ENCODE data around the gene CHMP2B.

The CHMP2B gene

GRCh38 chr3:87269723-87270122 lies 42.6 kb downstream of the CHMP2B start:
- H4K20me1 ChIP-seq (ENCODE audit: insufficient read depth, low read length, poor library complexity, severe bottlenecking) = no peaks in the 10 kb centered on the region
- H3K4me3 ChIP-seq (ENCODE audit: low read length, poor library complexity, severe bottlenecking) = no peak overlapping the region
- no peaks in the 10 kb centered on the region for H3F3A ChIP-seq (ENCODE audit: low read depth)
- H3K4me2 ChIP-seq (ENCODE audit: low read depth, low read length, poor library complexity, severe bottlenecking) = no peak overlapping the region
- no peaks in the 10 kb centered on the region for H3K9me2 ChIP-seq (replicated peaks; ENCODE audit: low read depth, low read length)
- peaks cover 38% of the 10 kb centered on the region for H3K4me1 ChIP-seq (ENCODE audit: insufficient read depth, low read length, poor library complexity, severe bottlenecking)
- TF ChIP-seq EZH2phosphoT487 (IDR thresholded peaks at IDR 0.05; ENCODE audit: borderline replicate concordance) (no peak), CTCF (conservative IDR thresholded peaks at IDR 0.05; ENCODE audit: low read length) (no peak)
- H3K79me2 ChIP-seq (ENCODE audit: insufficient read depth, low read length) = no peaks in the 10 kb centered on the region
- H3K9ac ChIP-seq (ENCODE audit: low read depth, low read length, poor library complexity, severe bottlenecking) = no peak overlapping the region
- no peaks in the 10 kb centered on the region for H3K9me3 ChIP-seq (ENCODE audit: insufficient read depth, low read depth, low read length)
- H3K36me3 ChIP-seq (ENCODE audit: insufficient read depth, low read length) = no peaks in the 10 kb centered on the region
- peak overlapping the region; percentile 67 for H2AFZ ChIP-seq (ENCODE audit: low read length)
- no peaks in the 10 kb centered on the region for H3K27me3 ChIP-seq (ENCODE audit: insufficient read depth, low read length, poor library complexity, severe bottlenecking)

- no peaks in the 10 kb centered on the region for H3K79me2 ChIP-seq (ENCODE audit: insufficient read depth, low read length)
- H3K4me1 ChIP-seq (ENCODE audit: insufficient read depth, low read length, poor library complexity, severe bottlenecking) = peaks cover 38% of the 10 kb centered on the region
- H3K4me2 ChIP-seq (ENCODE audit: low read depth, low read length, poor library complexity, severe bottlenecking) = peak overlapping the region; percentile 62
- H4K20me1 ChIP-seq (ENCODE audit: insufficient read depth, low read length, poor library complexity, severe bottlenecking) = no peaks in the 10 kb centered on the region
- no peak for TF ChIP-seq EZH2phosphoT487 (IDR thresholded peaks at IDR 0.05; ENCODE audit: borderline replicate concordance)
- no peak for TF ChIP-seq CTCF (conservative IDR thresholded peaks at IDR 0.05; ENCODE audit: low read length)
- no peaks in the 10 kb centered on the region for H3K27me3 ChIP-seq (ENCODE audit: insufficient read depth, low read length, poor library complexity, severe bottlenecking)
- H3F3A ChIP-seq (ENCODE audit: low read depth) = no peaks in the 10 kb centered on the region
- no peaks in the 10 kb centered on the region for H3K9me2 ChIP-seq (replicated peaks; ENCODE audit: low read depth, low read length)
- peak overlapping the region; percentile 70 for H2AFZ ChIP-seq (ENCODE audit: low read length)
- H3K9ac ChIP-seq (ENCODE audit: low read depth, low read length, poor library complexity, severe bottlenecking) = peak overlapping the region; percentile 7
- peak overlapping the region; percentile 50 for H3K4me3 ChIP-seq (ENCODE audit: low read length, poor library complexity, severe bottlenecking)
- H3K36me3 ChIP-seq (ENCODE audit: insufficient read depth, low read length) = no peaks in the 10 kb centered on the region
- no peaks in the 10 kb centered on the region for H3K9me3 ChIP-seq (ENCODE audit: insufficient read depth, low read depth, low read length)
These were observed 44.0 kb downstream of the CHMP2B start for GRCh38 chr3:87270908-87271700.

- Histone ChIP-seq H3K79me2 (ENCODE audit: insufficient read depth, low read length) (no peaks in the 10 kb centered on the region), H3K9ac (ENCODE audit: low read depth, low read length, poor library complexity, severe bottlenecking) (no peak overlapping the region), H3K4me3 (ENCODE audit: low read length, poor library complexity, severe bottlenecking) (no peak overlapping the region), H3K4me1 (ENCODE audit: insufficient read depth, low read length, poor library complexity, severe bottlenecking) (peaks cover 38% of the 10 kb centered on the region), H3K36me3 (ENCODE audit: insufficient read depth, low read length) (no peaks in the 10 kb centered on the region), H4K20me1 (ENCODE audit: insufficient read depth, low read length, poor library complexity, severe bottlenecking) (no peaks in the 10 kb centered on the region), H3K27me3 (ENCODE audit: insufficient read depth, low read length, poor library complexity, severe bottlenecking) (no peaks in the 10 kb centered on the region), H3F3A (ENCODE audit: low read depth) (no peaks in the 10 kb centered on the region), H3K4me2 (ENCODE audit: low read depth, low read length, poor library complexity, severe bottlenecking) (no peak overlapping the region), H3K9me2 (replicated peaks; ENCODE audit: low read depth, low read length) (no peaks in the 10 kb centered on the region), H2AFZ (ENCODE audit: low read length) (no peak overlapping the region), H3K9me3 (ENCODE audit: insufficient read depth, low read depth, low read length) (no peaks in the 10 kb centered on the region)
- TF ChIP-seq EZH2phosphoT487 (IDR thresholded peaks at IDR 0.05; ENCODE audit: borderline replicate concordance) = no peak
- no peak for TF ChIP-seq CTCF (conservative IDR thresholded peaks at IDR 0.05; ENCODE audit: low read length)
These were observed 45.7 kb downstream of the CHMP2B start for GRCh38 chr3:87272718-87273341.

Measured in Loucy (cell line).